Mucosa of rectum (tissue), 2 donors: ENCODE measurements around the gene COL8A2.
"Not testable (repeated sequence)": the region's sequence is repeated elsewhere in the genome, so short reads cannot be mapped to it uniquely, and the experiment has no call there.

Experiments used
- H3K27ac ChIP-seq, 2 donors: one replicate each; pipeline ENCODE4 v1.7.0; 2013; ENCODE audit warnings: inconsistent platforms in 2 of 2, low read depth in 2 of 2, low read length in 2 of 2
- H3K27me3 ChIP-seq, 2 donors: one replicate each; pipeline ENCODE4 v1.7.0; 2013; ENCODE audit warnings: low read length in 2 of 2; ENCODE audit not compliant: control insufficient read depth in 2 of 2, insufficient read depth in 2 of 2
- H3K36me3 ChIP-seq, 2 donors: one replicate each; pipeline ENCODE4 v1.7.0; 2013; ENCODE audit warnings: low read length in 2 of 2; ENCODE audit not compliant: control insufficient read depth in 2 of 2, insufficient read depth in 2 of 2
- H3K4me1 ChIP-seq, 2 donors: one replicate each; pipeline ENCODE4 v1.7.0; 2013; ENCODE audit warnings: low read length in 2 of 2, mild to moderate bottlenecking in 1 of 2; ENCODE audit not compliant: control insufficient read depth in 2 of 2, insufficient read depth in 2 of 2
- H3K4me3 ChIP-seq, 2 donors: one replicate each; pipeline ENCODE4 v1.7.0; 2013; ENCODE audit warnings: low read length in 2 of 2
- H3K9ac ChIP-seq, 2 donors: one replicate each; pipeline ENCODE4 v1.7.0; 2013; ENCODE audit warnings: low read length in 2 of 2, low read depth in 1 of 2, mild to moderate bottlenecking in 1 of 2
- H3K9me3 ChIP-seq, 2 donors: one replicate each; pipeline ENCODE4 v1.7.0; 2013; ENCODE audit warnings: low read length in 2 of 2; ENCODE audit not compliant: control insufficient read depth in 2 of 2
- donor health status: healthy.
- donor health status: Normal muscosa, but diverticular disease.

Gene COL8A2

GRCh38 chr1:36164361-36164760 is 39.3 kb upstream of the COL8A2 start:
- H3K4me3 ChIP-seq = no peak overlapping the region
- no peak overlapping the region for H3K9ac ChIP-seq
- peaks cover 23 to 33% of the 10 kb centered on the region in 2 donors for H3K4me1 ChIP-seq
- no peaks in the 10 kb centered on the region for H3K27me3 ChIP-seq
- H3K36me3 ChIP-seq = peaks cover 0 to under 1% of the 10 kb centered on the region in 2 donors
- H3K27ac ChIP-seq = no peak overlapping the region
- H3K9me3 ChIP-seq = no peaks in the 10 kb centered on the region

- Histone ChIP-seq H3K36me3 (no peaks in the 10 kb centered on the region), H3K9ac (no peak overlapping the region), H3K4me3 (no peak overlapping the region), H3K4me1 (peaks cover 28 to 40% of the 10 kb centered on the region in 2 donors), H3K27me3 (no peaks in the 10 kb centered on the region), H3K9me3 (no peaks in the 10 kb centered on the region), H3K27ac (no peak overlapping the region)
These were observed 38.4 kb upstream of the COL8A2 start for GRCh38 chr1:36163426-36163825.

GRCh38 chr1:36162680-36163239 is 37.7 kb upstream of the COL8A2 start:
- H3K9ac ChIP-seq = no peak overlapping the region
- H3K9me3 ChIP-seq = no peaks in the 10 kb centered on the region
- H3K27ac ChIP-seq = peak overlapping the region; percentile 70 to 83
- H3K36me3 ChIP-seq = no peaks in the 10 kb centered on the region
- peaks cover 34 to 46% of the 10 kb centered on the region in 2 donors for H3K4me1 ChIP-seq
- no peaks in the 10 kb centered on the region for H3K27me3 ChIP-seq
- H3K4me3 ChIP-seq = no peak overlapping the region

GRCh38 chr1:36161641-36162531 is 36.9 kb upstream of the COL8A2 start:
- no peaks in the 10 kb centered on the region for H3K27me3 ChIP-seq
- peak overlapping the region; percentile 70 to 83 for H3K27ac ChIP-seq
- peaks cover 40 to 51% of the 10 kb centered on the region in 2 donors for H3K4me1 ChIP-seq
- H3K9me3 ChIP-seq = no peaks in the 10 kb centered on the region
- H3K36me3 ChIP-seq = no peaks in the 10 kb centered on the region
- peak overlapping the region in 1 of 2 donors; percentile 51 for H3K4me3 ChIP-seq
- H3K9ac ChIP-seq = peak overlapping the region in 1 of 2 donors; percentile 43

GRCh38 chr1:36160949-36161485 is 36.0 kb upstream of the COL8A2 start:
- Histone ChIP-seq H3K9ac (peak overlapping the region; percentile 43 to 44), H3K9me3 (no peaks in the 10 kb centered on the region), H3K27ac (peak overlapping the region; percentile 70 to 83), H3K36me3 (no peaks in the 10 kb centered on the region), H3K4me1 (peaks cover 40 to 51% of the 10 kb centered on the region in 2 donors), H3K27me3 (no peaks in the 10 kb centered on the region), H3K4me3 (peak overlapping the region; percentile 51 to 55)

- Histone ChIP-seq H3K4me1 (peaks cover 40 to 51% of the 10 kb centered on the region in 2 donors), H3K4me3 (peak overlapping the region; percentile 51 to 55), H3K27me3 (no peaks in the 10 kb centered on the region), H3K27ac (peak overlapping the region; percentile 70 to 83), H3K9ac (peak overlapping the region; percentile 43 to 44), H3K9me3 (no peaks in the 10 kb centered on the region), H3K36me3 (no peaks in the 10 kb centered on the region)
These were observed 35.4 kb upstream of the COL8A2 start for GRCh38 chr1:36160388-36160948.

- peak overlapping the region in 1 of 2 donors; percentile 51 for H3K4me3 ChIP-seq
- no peaks in the 10 kb centered on the region for H3K9me3 ChIP-seq
- H3K27ac ChIP-seq = peak overlapping the region in 1 of 2 donors; percentile 83
- H3K9ac ChIP-seq = peak overlapping the region in 1 of 2 donors; percentile 38
- H3K4me1 ChIP-seq = peaks cover 46 to 58% of the 10 kb centered on the region in 2 donors
- H3K36me3 ChIP-seq = no peaks in the 10 kb centered on the region
- no peaks in the 10 kb centered on the region for H3K27me3 ChIP-seq
These were observed 34.8 kb upstream of the COL8A2 start for GRCh38 chr1:36159614-36160387.

GRCh38 chr1:36158827-36159252 is 33.8 kb upstream of the COL8A2 start:
- not testable (repeated sequence) for H3K27ac ChIP-seq, H3K27me3 ChIP-seq, H3K9ac ChIP-seq, H3K9me3 ChIP-seq, H3K36me3 ChIP-seq
- Histone ChIP-seq H3K4me1 (peaks cover 47 to 59% of the 10 kb centered on the region in 2 donors), H3K4me3 (peak overlapping the region in 1 of 2 donors; percentile 79)

GRCh38 chr1:36157973-36158826 is 33.2 kb upstream of the COL8A2 start:
- Histone ChIP-seq H3K27ac (peak overlapping the region; percentile 4 to 94), H3K9me3 (no peaks in the 10 kb centered on the region), H3K36me3 (no peaks in the 10 kb centered on the region), H3K27me3 (no peaks in the 10 kb centered on the region), H3K9ac (peak overlapping the region; percentile 28 to 61), H3K4me1 (peaks cover 47 to 59% of the 10 kb centered on the region in 2 donors), H3K4me3 (peak overlapping the region; percentile 79 to 95)
